Measurements from ENCODE around the gene MSRB1. TPM values are rescaled to one million over a fixed set of nuclear protein-coding genes. Genes with fewer than 3 reads are reported as not detected.
"Not testable (repeated sequence)": the region's sequence is repeated elsewhere in the genome, so short reads cannot be mapped to it uniquely, and the experiment has no call there.

Gene MSRB1
- total RNA-seq, 3 donors from 2014 or later = 34.8 to 46.3 (median 40.5) TPM

DNA sequence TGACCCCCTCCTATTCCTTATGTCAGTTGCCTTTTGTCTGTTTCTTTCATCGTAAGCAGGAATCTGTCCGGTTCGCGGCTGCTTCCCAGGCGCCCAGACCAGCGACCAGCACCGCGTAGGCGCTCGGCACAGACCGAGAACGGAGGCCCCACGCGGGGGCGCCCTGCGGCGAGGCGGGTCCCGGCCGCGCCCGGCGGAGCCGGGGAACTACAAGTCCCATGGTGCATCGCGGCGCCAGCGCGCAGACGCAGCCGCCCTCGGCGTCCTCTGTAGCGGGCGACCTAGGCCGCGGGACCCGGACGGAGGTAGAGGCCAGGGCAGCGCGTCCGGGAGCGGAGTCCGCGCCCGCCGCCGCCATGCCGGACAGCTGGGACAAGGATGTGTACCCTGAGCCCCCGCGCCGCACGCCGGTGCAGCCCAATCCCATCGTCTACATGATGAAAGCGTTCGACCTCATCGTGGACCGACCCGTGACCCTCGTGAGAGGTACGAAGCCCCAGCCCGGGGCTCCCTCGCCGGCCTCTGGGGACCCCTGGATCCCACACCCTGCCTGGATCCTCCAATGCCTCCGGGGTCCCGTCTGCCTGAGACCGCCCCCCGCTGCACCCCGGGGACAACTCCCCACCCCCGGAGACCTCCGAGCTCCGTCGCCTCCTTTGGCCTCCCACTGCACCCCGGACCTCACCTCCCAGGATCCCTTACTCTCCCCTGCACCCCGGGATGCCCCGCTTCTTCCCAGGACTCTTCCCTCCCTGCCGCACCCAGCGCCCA is 16.5 kb upstream of the MSRB1 start, which contains the start of gene NDUFB10:
TSS of gene NDUFB10 (plus strand) at position 270 of the 771 bp plus-strand sequence. CDS start at position 357, 87 bp downstream.
- no peaks in the 10 kb centered on the region for H3K9me3 ChIP-seq
- intact Hi-C loops (cut with DNase I, micrococcal nuclease) = no loop called here
- peak within 1 kb of the TSS; percentile 94 for H3K4me3 ChIP-seq
- peaks cover 2% of the 10 kb centered on the region for H3K36me3 ChIP-seq (ENCODE audit: low read depth)
- DNase-seq (peak; percentile 95 to 97 (median 95)), ATAC-seq (peak; percentile 95)
- peak; percentile 61 for TF ChIP-seq CTCF (IDR thresholded peaks at IDR 0.05)
- peaks cover 22% of the 10 kb centered on the region for H3K4me1 ChIP-seq (ENCODE audit: low read depth)

GRCh38 chr16:1958715-1959268 is 15.8 kb upstream of the MSRB1 start:
- peak; percentile 1 for ATAC-seq
- Histone ChIP-seq H3K36me3 (ENCODE audit: low read depth) (peaks cover 2% of the 10 kb centered on the region), H3K4me3 (no peak overlapping the region), H3K9me3 (no peaks in the 10 kb centered on the region), H3K4me1 (ENCODE audit: low read depth) (peaks cover 20% of the 10 kb centered on the region)
- intact Hi-C loops (cut with DNase I, micrococcal nuclease) = no loop called here
- DNase-seq = peak; percentile 44 to 69 (median 54)
- TF ChIP-seq CTCF (IDR thresholded peaks at IDR 0.05) = no peak

DNA sequence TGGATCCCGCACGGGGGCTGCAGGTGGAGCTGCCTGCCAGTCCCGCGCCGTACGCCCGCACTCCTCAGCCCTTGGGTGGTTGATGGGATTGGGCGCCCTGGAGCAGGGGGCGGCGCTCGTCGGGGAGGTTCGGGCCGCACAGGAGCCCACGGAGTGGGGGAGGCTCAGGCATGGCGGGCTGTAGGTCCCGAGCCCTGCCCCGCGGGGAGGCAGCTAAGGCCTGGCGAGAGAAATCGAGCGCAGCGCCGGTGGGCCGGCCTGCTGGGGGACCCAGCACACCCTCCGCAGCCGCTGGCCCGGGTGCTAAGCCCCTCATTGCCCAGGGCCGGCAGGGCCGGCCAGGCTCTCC is 15.1 kb upstream of the MSRB1 start:
- H3K36me3 ChIP-seq (ENCODE audit: low read depth); H3K9me3 ChIP-seq; intact Hi-C loops (cut with DNase I, micrococcal nuclease); H3K4me3 ChIP-seq; ATAC-seq: not testable (repeated sequence)
- H3K4me1 ChIP-seq (ENCODE audit: low read depth) = peaks cover 15% of the 10 kb centered on the region
- peak in 1 of 3 donors; percentile 60 for DNase-seq

GRCh38 chr16:1957434-1958142 is 14.6 kb upstream of the MSRB1 start:
- intact Hi-C loops (cut with DNase I, micrococcal nuclease); H3K9me3 ChIP-seq; H3K4me3 ChIP-seq; DNase-seq; H3K36me3 ChIP-seq (ENCODE audit: low read depth); ATAC-seq: not testable (repeated sequence)
- peaks cover 15% of the 10 kb centered on the region for H3K4me1 ChIP-seq (ENCODE audit: low read depth)

GRCh38 chr16:1953734-1954133 is 10.7 kb upstream of the MSRB1 start:
- DNase-seq = peak in 1 of 3 donors; percentile 50

GRCh38 chr16:1950559-1950958 is 7.6 kb upstream of the MSRB1 start:
- no peak overlapping the region for H3K4me3 ChIP-seq
- no peak for TF ChIP-seq CTCF (IDR thresholded peaks at IDR 0.05)
- intact Hi-C loops (cut with DNase I, micrococcal nuclease) = no loop called here
- H3K4me1 ChIP-seq (ENCODE audit: low read depth) = no peaks in the 10 kb centered on the region
- ATAC-seq (no peak), DNase-seq (no peak)
- H3K36me3 ChIP-seq (ENCODE audit: low read depth) = no peaks in the 10 kb centered on the region
- no peaks in the 10 kb centered on the region for H3K9me3 ChIP-seq

More at GRCh38 chr16:1953734-1954133, 10.7 kb upstream of the MSRB1 start:
- Histone ChIP-seq H3K9me3 (no peaks in the 10 kb centered on the region), H3K36me3 (ENCODE audit: low read depth) (no peaks in the 10 kb centered on the region), H3K4me3 (no peak overlapping the region), H3K4me1 (ENCODE audit: low read depth) (peaks cover 1% of the 10 kb centered on the region)
- intact Hi-C loops (cut with DNase I, micrococcal nuclease) = no loop called here
- TF ChIP-seq CTCF (IDR thresholded peaks at IDR 0.05) = no peak
- ATAC-seq = no peak
